ENCODE measurements around the gene CDC42BPB.

DNA sequence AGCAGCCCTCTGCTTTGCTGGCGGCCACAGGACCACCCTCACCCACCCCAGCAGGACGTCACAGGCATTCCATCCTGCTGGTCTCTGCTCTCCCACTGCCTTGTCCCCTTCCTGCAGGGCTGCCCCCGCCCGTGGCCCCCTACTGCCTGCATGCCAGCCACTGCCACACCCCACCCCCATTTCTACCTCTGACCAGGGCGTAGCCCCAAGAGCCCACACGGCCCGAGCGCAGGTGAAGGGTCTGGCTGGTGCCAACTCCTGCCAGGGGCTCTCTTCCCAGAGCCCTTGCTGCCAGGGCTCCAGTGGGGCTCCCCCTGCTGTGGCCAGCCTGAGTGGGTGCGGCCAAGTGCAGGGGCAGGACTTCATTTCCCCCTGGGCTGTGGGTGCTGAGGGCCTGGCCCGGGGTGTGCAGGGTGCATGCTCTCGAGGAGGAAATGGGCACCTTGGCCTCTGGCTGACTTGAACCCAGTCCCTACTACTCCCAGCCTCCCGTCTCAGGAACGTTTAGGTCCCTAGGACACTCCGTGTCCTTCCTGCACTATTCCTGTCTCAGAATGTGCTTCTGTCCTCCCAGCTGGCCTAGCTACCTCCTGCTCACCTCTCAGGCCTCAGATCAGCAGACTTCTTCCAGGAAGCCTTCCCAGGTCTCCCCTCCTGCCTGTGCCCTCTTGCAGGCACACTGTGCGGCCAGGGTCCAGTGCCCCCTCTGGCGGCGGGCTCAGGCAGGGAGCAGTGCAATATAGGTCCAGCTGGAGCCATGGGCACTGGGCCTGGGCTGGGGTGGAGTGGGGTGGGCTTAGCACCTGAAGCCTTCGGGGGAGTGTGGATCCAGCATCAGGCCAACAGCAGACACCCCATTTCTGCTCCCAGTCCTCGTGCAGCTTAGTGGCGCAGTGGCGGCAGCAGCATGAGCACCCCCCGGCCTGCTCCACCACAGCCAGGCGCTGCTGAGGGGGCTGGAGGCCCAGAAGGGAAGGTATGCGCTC is 28.1 kb upstream of the CDC42BPB start:
- TF ChIP-seq, protein P1, sequence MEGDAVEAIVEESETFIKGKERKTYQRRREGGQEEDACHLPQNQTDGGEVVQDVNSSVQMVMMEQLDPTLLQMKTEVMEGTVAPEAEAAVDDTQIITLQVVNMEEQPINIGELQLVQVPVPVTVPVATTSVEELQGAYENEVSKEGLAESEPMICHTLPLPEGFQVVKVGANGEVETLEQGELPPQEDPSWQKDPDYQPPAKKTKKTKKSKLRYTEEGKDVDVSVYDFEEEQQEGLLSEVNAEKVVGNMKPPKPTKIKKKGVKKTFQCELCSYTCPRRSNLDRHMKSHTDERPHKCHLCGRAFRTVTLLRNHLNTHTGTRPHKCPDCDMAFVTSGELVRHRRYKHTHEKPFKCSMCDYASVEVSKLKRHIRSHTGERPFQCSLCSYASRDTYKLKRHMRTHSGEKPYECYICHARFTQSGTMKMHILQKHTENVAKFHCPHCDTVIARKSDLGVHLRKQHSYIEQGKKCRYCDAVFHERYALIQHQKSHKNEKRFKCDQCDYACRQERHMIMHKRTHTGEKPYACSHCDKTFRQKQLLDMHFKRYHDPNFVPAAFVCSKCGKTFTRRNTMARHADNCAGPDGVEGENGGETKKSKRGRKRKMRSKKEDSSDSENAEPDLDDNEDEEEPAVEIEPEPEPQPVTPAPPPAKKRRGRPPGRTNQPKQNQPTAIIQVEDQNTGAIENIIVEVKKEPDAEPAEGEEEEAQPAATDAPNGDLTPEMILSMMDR (IDR thresholded peaks at IDR 0.05) = no peak
- no peak for TF ChIP-seq POLR2A (IDR thresholded peaks at IDR 0.05)
- TF ChIP-seq POLR2AphosphoS5 (IDR thresholded peaks at IDR 0.05) = no peak

All from breast epithelium (tissue), 3 donors.